T follicular helper cell (primary cell): Measurements from ENCODE around the gene CKAP2L.
"Not testable (repeated sequence)": the region's sequence is repeated elsewhere in the genome, so short reads cannot be mapped to it uniquely, and the experiment has no call there.

Experiments
- DNase-seq: peaks from one replicate; pipeline ENCODE4 v3.0.0-alpha.2; 2020; ENCODE audit warnings: low read depth

CKAP2L gene

DNA sequence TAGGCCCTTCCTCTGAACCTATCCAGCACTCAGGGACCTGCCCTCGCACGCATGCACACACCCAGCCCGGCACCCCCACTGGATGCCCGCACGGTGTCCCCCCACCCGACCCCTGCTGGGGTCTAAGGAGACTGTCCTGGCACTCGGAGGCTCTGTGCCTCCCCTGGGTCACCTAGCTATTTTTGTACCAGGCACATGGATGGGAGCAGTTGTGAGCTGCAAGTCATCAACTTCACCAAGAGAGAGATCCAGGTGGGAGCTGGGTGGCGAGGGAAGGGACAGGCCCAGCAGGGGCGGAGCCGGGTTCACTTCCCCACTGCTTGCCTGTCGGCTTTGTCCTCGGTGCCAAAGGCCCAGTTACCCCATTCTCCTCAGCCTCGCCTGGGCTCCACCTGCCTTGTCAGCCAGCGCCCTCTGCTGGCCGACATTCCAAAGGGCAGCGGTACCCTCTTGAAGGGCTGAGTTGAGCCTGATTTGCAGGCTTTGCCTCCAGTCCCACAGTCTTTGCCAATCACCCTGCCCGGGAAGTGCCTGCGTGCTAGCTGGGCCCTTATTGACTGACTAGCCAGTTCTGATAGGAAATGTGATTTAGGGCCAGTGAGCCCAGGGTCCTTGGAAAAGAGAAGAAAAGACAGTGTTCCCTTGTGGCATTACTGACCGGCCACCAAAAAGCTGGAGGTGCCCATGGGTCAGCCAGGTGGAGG, 37.8 kb downstream of the CKAP2L start:
- peak; percentile 76 for DNase-seq

DNA sequence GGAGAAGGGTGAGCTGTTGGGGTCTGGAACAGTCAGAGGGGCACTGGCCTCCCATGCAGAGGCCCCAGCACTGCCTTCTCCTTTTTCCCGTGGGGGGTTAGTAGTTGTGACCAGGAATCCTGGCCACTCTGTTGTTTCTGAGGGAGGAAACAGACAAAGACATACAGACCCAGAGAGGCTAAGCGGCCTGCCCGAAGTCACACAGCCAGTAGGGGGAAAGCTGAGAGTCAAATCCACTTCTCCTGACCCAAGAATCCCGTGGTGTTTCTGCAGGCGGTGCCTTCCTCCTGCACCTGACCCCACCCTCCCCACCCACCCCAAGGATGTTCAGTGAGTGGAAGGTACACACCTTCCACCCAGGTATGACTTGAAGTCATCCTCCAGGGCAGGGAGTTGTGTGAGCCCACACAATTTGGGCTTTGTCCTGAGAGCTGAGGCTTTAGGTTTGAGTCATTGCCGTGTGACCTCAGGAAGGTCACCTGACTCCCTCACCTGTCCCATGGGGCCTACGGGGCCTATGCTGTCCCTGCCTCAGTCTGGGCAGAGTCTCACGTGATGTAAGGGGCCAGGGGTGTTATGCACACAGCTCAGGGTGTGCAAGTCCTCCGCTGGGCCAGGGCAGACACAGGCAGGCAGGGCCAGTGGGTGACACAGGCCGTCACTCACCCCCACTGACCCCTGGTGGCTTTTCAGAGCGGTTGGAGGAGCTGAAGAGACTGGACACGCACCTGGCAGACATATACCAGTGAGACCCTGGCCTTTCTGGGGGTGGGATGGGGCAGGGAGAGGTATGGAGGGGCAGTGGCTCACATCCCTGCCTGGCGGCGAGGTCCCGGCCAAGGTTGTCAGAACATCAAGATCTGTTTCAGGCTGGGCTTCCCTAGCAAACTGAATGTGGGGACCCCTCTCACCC, 38.6 kb downstream of the CKAP2L start:
- DNase-seq, result no peak

DNA sequence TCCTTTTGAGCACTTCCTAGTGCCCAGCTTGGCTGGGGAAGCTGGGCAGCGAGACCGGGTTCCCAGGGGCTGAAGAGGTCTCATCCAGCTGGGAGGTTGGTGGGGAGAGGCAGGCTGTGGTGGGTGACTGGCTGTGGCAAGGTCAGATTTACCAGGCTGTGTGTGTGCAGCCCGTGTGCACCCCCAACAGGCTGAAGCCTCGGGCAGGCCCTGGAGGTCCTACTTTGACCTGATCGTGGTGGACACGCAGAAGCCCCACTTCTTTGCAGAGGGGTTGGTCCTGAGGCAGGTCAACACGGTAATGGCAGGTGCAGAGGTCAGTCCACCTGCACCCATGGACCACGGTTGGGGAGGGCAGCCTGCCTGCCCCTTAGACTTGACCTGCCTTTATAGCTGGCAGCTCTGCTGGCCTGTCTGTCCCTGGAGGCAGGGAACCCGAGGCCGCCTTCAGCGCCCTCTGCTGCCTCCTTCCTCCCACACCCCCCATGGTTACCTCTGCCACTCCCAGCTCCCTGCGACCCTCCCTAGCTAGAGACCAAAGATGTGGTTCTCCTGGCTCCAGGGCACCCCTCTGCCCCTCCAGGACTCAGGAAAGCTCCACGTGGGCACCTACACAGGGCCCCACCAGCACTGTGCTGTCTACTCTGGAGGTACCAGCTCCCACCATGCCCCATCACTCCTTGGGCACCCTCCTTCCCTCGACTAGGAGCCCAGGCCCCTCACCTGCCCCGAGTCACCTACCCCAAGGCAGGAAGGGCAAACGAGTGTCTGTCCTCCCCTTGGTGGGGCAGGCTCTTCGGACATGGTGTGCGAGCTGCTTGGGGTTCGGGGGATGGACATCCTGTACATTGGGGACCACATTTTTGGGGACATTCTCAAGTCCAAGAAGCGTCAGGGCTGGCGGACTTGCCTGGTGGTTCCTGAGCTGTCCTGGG, 39.6 kb downstream of the CKAP2L start:
- DNase-seq, result no peak

DNA sequence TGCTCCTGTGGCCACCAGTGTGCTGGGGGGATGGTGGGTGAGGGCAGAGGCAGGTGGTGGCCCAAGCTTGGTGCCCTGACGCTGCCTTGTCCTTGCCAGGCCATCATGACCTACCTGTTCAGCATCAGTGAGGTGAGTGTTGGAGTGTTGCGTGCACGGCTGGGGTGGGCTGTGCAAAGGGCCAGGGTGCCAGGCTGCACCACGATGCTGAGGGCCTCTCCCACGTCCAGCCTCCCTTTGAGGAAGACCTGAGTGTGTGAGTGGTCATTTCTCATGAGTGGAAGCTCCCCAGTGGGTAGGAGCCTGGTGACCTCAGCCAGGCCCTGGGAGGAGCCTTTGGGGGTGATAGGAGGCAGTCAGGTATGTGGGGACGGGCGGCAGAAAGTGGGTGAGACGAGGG, 40.4 kb downstream of the CKAP2L start:
- no peak for DNase-seq

DNA sequence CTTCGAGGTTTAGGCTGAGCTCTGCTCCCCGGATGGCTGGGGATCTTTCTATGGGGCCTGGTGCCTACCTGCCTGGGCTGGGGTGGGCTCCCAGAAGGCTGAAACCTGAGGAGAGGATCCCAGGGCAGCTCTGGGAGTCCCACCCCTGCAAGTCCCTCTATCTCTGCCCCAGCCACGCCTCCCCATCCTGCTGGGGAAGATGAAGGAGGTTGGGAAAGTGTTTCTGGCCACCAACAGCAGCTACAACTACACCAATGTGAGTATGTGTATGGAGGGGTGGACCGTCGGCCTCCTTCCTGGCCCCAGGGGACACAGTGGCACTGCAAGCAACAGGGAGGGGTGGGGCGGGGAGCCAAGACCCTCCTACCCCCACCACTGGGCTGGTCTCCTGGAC, 40.9 kb downstream of the CKAP2L start:
- no peak for DNase-seq

DNA sequence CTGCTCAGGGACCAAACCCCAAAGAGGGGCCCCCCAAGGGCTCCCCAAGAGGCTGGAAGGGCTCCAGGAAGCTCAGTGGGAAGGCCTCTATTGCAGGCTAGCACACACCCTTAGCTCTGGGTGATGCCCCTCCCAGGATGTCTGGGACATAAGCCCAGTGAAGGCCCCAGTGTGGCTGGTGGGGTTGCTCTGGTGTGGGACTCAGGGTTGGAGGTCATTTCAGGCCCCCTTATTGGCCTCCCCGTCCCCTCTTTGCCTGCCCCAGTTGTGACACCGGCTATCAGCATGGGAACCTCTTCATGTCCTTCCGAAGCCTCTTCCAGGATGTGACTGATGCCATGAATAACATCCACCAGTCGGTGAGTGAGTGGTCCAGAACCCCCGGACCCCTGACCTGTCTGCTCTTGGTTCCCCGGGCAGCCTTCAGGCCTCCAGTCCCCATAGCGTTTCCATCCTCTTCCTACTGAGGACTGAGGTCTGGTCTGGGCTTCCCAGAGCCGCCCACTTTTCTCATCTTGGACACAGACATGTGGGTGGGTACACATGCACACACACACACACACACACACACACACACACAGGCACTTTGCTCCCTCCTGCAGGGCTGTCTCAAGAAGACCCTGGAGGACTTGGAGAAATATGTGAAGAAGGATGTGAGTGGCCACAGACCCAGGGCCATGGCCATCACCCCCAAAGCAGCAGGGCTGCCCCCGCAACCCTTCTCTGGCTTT, 41.4 kb downstream of the CKAP2L start:
- DNase-seq, result no peak

DNA sequence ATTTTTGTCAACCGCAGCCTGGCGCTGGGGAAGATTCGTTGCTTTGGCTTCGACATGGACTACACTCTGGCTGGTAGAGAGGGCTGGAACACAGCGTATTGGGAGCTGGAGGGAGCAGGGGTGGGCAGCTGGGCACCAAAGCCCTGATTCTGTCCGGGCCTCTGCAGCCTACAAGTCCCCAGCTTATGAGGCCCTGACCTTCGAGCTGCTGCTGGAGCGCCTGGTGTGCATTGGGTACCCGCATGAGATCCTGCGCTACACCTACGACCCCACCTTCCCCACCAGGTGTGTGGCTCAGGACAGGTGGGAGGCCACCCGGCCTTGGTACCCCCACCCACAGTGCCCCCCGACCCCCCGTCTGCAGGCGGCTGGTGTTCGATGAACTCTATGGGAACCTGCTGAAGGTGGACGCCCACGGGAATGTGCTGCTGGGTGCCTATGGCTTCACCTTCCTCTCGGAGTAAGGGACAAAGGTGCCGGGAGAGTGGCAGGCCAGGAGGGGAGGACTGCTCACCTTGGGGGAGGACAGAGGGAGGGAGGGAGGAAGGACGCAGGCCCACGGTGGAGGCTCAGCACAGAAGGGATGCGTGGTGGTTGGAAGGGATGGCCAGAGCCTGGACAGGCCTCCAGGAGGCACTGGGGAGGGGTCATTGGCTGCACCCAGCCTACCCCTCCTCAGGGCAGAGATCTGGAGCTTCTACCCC, 42.4 kb downstream of the CKAP2L start:
- DNase-seq, result no peak

DNA sequence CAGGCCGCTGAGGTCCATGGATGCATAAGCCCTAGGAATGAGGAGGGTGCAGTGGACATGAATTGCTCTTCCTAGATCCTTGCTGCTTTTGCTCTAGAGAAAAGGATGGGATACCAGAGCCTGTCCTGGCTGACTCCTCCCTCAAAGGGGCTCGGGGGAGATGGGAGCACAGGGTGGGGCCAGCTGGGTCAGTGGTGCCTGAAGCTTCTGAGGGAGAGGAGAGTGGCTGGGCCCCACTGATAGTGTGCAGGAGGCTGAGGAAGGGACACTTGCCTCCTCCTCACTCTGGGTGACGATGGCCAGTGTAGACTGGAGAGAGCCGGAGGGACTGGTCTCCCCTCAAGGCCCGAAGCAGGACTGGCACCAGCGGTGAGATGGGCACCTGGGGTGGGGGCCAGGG, 43.6 kb downstream of the CKAP2L start, which contains the start of gene NT5DC4:
NT5DC4 (plus strand) TSS at position 236 of the 400 bp plus-strand sequence; CDS start at position 296, 60 bp downstream.
- no peak for DNase-seq

DNA sequence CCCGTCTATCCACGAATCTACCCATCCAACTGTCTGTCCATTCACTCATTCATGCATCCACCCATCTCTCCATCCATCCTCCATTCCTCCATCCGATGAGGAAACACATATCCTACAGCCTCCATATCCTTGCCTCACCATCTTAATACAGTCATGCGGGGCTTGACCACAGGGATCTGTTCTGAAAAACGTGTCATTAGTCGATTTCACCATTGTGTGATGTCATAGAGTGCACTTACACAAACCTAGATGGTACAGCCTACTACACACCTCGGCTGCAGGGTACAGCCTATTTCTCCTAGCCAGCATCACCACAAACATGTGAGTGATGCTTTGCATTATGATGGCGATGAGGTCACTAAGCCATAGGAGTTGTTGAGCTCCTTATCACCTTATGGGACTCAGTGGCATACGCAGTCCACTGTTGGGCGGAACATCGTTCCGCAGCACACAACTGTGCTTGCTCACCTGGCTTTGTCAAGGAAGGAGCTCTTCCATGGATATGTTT, 45.5 kb downstream of the CKAP2L start:
- no peak for DNase-seq

DNA sequence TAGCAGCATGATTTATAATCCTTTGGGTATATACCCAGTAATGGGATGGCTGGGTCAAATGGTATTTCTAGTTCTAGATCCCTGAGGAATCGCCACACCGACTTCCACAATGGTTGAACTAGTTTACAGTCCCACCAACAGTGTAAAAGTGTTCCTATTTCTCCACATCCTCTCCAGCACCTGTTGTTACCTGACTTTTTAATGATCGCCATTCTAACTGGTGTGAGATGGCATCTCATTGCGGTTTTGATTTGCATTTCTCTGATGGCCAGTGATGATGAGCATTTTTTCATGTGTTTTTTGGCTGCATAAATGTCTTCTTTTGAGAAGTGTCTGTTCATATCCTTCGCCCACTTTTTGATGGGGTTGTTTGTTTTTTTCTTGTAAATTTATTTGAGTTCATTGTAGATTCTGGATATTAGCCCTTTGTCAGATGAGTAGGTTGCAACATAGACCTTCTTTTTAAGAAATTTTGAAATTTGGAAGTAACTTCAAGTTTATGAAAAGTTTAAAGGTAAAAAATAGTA, 47.5 kb downstream of the CKAP2L start:
- not testable (repeated sequence) for DNase-seq

DNA sequence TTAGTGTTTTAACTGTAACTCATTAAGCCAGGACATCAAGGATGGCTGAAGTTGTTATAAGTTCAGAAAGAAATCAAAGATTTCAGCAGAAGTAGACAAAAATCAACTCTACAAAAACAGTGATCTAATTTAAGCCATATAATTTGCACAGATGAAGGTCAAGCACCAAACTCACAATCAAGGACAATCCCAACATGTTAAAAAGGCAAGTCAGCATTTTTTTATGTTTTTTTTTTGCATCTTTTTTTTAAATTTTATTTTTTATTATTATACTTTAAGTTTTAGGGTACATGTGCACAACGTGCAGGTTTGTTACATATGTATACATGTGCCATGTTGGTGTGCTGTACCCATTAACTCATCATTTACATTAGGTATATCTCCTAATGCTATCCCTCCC, 48.3 kb downstream of the CKAP2L start:
- not testable (repeated sequence) for DNase-seq

DNA sequence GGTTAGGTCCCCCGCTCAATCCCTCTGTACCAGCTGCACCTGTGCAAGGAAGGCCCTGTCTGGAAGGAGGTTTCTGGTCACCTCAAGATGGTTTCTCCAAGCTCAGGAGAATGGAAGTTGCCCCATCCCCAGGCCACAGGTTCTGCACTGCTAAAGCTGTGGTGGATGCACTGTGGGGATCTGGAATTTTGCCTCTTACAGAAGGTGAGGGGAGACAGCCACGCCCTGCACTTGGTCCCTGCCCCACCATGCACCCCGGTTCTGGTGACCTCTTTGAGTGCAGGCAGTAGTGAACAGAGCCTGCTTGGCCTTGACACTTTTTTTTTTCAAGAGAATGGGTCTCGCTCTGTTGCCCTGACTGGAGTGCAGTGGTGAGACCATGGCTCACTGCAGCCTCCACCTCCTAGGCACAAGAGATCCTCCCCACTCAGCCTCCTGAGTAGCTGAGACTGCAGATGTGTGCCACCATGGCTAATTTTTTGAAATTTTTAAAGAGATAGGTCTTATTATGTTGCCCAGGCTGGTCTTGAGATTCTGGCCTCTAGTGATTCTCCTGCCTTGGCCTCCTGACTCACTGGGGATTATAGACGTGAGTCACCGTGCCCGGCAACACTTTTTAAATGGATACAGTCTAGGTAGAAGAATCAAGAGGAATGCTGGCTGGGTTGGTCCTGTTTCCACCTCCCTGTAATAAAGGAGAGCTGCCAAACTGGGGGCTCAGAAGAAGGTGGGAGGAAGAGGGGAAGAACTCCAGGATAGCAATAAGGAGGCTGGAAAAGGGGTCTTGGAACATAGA, 49.4 kb downstream of the CKAP2L start:
- no peak for DNase-seq

DNA sequence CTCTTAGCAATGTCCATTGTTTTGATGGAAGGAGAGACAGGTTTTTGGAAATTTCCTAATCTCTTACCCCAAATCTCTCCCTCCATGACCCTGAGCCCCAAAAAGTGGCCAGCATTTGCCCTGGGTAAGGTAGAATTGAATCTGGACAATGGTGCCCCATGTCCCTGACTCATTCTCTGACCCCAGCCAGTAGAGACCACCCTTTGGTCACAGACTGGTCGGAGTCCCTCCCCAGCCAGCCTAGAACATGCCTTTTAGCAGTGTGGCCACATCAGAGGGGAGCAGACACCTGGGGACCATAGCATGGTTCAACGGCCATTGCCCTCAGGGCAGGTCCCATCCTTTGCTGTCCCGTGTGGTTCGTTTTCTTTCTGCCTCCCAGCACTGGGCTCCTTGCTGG, 50.1 kb downstream of the CKAP2L start:
- no peak for DNase-seq

DNA sequence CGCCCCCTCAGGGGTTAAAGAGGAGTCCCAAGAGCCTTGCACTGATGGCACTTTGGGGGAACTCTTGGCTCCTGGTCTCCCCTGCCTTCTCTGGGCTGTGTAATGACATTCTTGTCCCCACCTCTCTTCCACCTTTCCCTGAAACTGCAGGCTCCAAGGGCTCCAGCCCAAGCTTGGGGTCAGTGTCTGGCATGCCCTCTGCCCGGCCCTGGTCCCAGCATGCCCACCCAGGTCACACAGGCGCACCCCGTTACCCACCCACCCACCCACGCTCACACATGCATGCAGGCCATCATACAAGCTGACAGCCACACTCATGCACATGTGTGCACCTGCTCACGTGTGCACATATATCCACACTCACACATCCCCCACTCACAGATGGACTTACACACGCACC, 50.5 kb downstream of the CKAP2L start:
- no peak for DNase-seq

DNA sequence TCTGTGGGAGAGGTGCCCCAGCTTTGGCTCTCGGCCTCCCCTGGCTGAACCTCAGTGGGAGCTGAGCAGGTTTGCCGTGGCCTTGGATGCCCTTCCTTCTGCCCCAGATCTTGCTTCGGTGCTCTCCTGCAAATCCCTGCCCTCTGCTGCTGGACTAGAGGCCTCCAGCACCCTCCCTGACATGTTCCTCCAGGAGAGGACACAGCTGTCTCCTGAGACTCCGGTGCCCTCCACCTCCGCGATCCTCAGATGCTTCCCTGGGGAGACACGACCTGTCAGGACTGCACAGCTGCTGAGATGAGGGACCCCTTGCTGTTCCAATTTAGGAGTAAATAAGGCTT, 50.9 kb downstream of the CKAP2L start:
- no peak for DNase-seq

DNA sequence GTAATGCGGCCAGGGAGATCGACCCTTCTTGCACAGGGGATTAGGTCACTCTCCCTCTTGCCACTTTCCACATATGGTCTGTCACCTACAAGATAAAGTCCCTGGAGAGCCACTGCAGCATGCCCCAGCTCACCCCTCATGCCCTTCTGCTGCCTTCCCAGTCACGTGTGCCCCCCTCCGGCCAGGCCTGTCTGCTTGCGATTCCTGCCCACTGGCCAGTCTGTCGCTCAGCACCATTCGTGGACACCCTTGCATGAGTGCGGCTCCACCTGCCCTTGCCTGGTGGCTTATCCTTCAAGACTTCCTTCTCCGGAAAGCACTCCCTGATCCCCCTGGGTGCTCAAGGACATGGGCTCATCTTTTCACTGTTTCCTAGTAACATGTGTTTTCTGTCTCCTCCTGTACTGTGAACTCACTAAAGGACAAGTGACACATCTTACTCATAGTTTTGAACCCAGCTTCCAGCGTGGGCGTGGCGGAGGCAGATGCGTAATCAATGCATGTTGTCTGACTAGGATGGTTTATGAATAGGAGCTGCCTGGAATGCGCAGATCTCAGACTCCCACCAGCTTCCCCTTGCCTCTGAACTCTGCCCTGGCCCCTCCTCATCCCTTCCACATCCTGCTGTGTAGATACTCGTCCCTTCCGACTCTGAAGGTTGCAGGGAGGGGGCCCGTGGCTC, 51.4 kb downstream of the CKAP2L start:
- DNase-seq, result no peak

DNA sequence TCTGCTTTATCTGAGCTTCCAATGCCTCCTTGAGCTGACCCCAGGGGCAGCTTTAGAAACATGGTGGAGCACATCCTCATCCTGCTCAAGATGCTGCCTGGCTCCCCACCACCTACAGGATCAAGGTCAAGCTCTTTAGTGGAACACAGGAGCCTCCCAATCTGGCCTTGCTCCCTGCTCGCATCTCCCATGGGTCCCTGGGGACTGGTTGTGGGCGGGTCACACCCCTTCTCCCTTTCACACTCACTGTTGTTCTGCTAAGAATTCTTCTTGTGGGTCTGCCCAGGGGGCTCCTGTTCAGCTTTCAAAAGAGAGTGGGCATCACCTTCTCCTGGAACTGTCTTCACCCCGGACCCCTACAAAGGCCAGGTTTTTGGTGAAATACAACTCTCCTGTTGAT, 51.9 kb downstream of the CKAP2L start:
- DNase-seq, result no peak

DNA sequence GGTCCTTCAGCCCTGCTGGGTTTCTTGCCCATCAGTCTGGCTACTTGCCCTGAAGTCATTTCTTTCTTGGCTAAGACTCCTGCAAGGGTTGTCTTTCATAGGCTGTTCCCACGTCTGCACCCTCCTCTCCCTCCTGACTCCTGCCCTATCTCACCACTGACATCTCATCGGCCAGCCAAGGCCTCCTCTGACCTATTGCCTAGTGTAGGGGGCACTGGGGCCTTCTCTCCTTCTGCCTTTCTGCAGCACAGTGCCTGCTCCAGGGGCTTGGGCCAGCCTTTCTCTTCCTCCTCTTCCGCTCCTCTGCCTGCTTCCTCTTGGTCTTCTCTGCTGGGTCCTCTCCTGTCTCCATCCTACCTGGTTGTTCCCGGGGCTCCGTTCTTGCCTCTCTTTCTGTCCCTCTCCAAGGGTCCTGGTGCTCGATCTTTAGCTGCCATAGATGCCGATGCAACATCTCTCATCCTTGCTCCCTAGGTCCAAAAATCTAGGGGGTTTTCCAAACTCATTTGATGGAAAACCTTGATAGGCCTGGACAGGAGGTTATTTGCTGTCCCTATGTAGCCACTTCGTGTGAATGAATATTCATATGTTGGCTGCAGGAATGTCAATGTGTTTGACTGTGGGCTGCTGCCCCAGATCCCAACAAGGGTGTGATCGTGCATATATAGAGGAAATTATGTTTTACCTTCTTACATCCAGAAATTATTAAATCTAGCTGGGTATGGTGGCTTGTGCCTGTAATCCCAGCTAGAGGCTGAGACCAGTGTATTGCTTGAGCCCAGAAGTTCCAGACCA, 53.3 kb downstream of the CKAP2L start:
- DNase-seq, result no peak
